GM23338 (cell line): ENCODE data around the gene POU2AF2. TPM values are rescaled to one million over a fixed set of nuclear protein-coding genes. Genes with fewer than 3 reads are reported as not detected.

ENCODE experiments used
- ATAC-seq: fragments of 200-7000 bp; cut with Tn5 transposase; 3 replicates; pipeline ENCODE4 v1.9.1; 2020
- DNase-seq: peaks from one replicate; pipeline ENCODE4 v3.0.0-alpha.2; 2015; ENCODE audit warnings: low spot score
- H2AFZ ChIP-seq: fragments of 200-600 bp; sonication (generic); 2 replicates; pipeline ENCODE4 v1.8.0; 2016; ENCODE audit warnings: antibody characterized with exemption, mild to moderate bottlenecking, moderate library complexity
- H3F3A ChIP-seq: fragments of 200-600 bp; sonication (generic); replicated peaks from 2 replicates; pipeline ENCODE4 v1.8.0; 2017; ENCODE audit warnings: antibody characterized with exemption, mixed run types, low read depth
- H3K27ac ChIP-seq: fragments of 200-600 bp; sonication (generic); 2 replicates; pipeline ENCODE4 v1.6.1; 2016; ENCODE audit warnings: low read depth
- H3K27me3 ChIP-seq: fragments of 200-600 bp; sonication (generic); 2 replicates; pipeline ENCODE4 v1.8.0; 2016; ENCODE audit warnings: mild to moderate bottlenecking, mixed run types, moderate library complexity; ENCODE audit not compliant: insufficient read depth
- H3K36me3 ChIP-seq: fragments of 200-600 bp; sonication (generic); 2 replicates; pipeline ENCODE4 v1.8.0; 2016; ENCODE audit warnings: mild to moderate bottlenecking; ENCODE audit not compliant: insufficient read depth
- H3K4me1 ChIP-seq: fragments of 200-600 bp; sonication (generic); 2 replicates; pipeline ENCODE4 v1.8.0; 2016; ENCODE audit warnings: mild to moderate bottlenecking, moderate library complexity; ENCODE audit not compliant: insufficient read depth
- H3K4me2 ChIP-seq: fragments of 200-600 bp; sonication (generic); 2 replicates; pipeline ENCODE4 v1.7.1; 2017; ENCODE audit warnings: mixed run types
- H3K4me3 ChIP-seq: fragments of 200-600 bp; sonication (generic); 2 replicates; pipeline ENCODE4 v1.6.1; 2016; ENCODE audit warnings: mixed run types
- H3K79me2 ChIP-seq: fragments of 200-600 bp; sonication (generic); replicated peaks from 2 replicates; pipeline ENCODE4 v1.8.0; 2017; ENCODE audit warnings: mild to moderate bottlenecking; ENCODE audit not compliant: insufficient read depth
- H3K9me2 ChIP-seq: fragments of 200-600 bp; sonication (generic); 2 replicates; pipeline ENCODE4 v1.8.0; 2017; ENCODE audit not compliant: insufficient read depth
- H4K20me1 ChIP-seq: fragments of 200-600 bp; sonication (generic); replicated peaks from 2 replicates; pipeline ENCODE4 v1.8.0; 2017; ENCODE audit warnings: mild to moderate bottlenecking; ENCODE audit not compliant: insufficient read depth
- H3K27ac Mint-ChIP-seq: 2 replicates; pipeline ENCODE4 v1.8.0; 2020; ENCODE audit warnings: inconsistent platforms, mild to moderate bottlenecking, moderate library complexity, mixed read lengths
- H3K27me3 Mint-ChIP-seq: 3 replicates; pipeline ENCODE4 v1.8.0; 2022; ENCODE audit warnings: low read depth, mild to moderate bottlenecking, moderate library complexity, mixed read lengths, inconsistent platforms; ENCODE audit not compliant: insufficient read depth, poor library complexity
- H3K36me3 Mint-ChIP-seq: 3 replicates; pipeline ENCODE4 v1.8.0; 2021; ENCODE audit warnings: low read depth, mild to moderate bottlenecking, inconsistent platforms, moderate library complexity, mixed read lengths
- H3K4me1 Mint-ChIP-seq: 3 replicates; pipeline ENCODE4 v1.8.0; 2020; ENCODE audit warnings: mild to moderate bottlenecking, inconsistent platforms, mixed read lengths
- H3K4me3 Mint-ChIP-seq: 3 replicates; pipeline ENCODE4 v1.8.0; 2021; ENCODE audit warnings: moderate library complexity, mild to moderate bottlenecking, inconsistent platforms, mixed read lengths
- H3K9me3 Mint-ChIP-seq: 3 replicates; pipeline ENCODE4 v1.8.0; 2020; ENCODE audit warnings: moderate library complexity, mild to moderate bottlenecking, inconsistent platforms, mixed read lengths
- CREB1 ChIP-seq: fragments of 250-450 bp; sonication (Bioruptor Pico); IDR thresholded peaks from 2 replicates; pipeline ENCODE4 v1.5.0; 2020; ENCODE audit warnings: low read depth, mild to moderate bottlenecking, moderate library complexity
- ETS1 ChIP-seq: IDR thresholded peaks from 2 replicates; pipeline ENCODE4 v1.6.1; 2016; ENCODE audit warnings: antibody characterized with exemption
- EZH2 ChIP-seq: fragments of 200-600 bp; sonication (generic); IDR thresholded peaks from one replicate; pipeline ENCODE4 v1.8.0; 2017; ENCODE audit warnings: antibody characterized with exemption, mild to moderate bottlenecking, low read depth; ENCODE audit not compliant: unreplicated experiment
- EZH2phosphoT487 ChIP-seq: fragments of 200-600 bp; sonication (generic); IDR thresholded peaks from one replicate; pipeline ENCODE4 v1.8.1; 2018; ENCODE audit warnings: antibody characterized with exemption; ENCODE audit not compliant: unreplicated experiment
- JUNB ChIP-seq: IDR thresholded peaks from one replicate; pipeline ENCODE4 v1.6.1; 2016; ENCODE audit warnings: antibody characterized with exemption; ENCODE audit not compliant: unreplicated experiment
- NANOG ChIP-seq: IDR thresholded peaks from 2 replicates; pipeline ENCODE4 v1.6.1; 2016; ENCODE audit warnings: antibody characterized with exemption, borderline replicate concordance
- POLR2AphosphoS5 ChIP-seq: IDR thresholded peaks from 2 replicates; pipeline ENCODE4 v1.6.1; 2016; ENCODE audit warnings: antibody characterized with exemption, low read depth
- REST ChIP-seq: IDR thresholded peaks from one replicate; pipeline ENCODE4 v1.6.1; 2018; ENCODE audit warnings: antibody characterized with exemption; ENCODE audit not compliant: unreplicated experiment
- STAT1 ChIP-seq: IDR thresholded peaks from one replicate; pipeline ENCODE4 v1.6.1; 2016; ENCODE audit warnings: antibody characterized with exemption; ENCODE audit not compliant: unreplicated experiment
- ZNF114 ChIP-seq: fragments of 250-450 bp; sonication (Bioruptor Pico); IDR thresholded peaks from 2 replicates; pipeline ENCODE4 v1.5.0; 2020; ENCODE audit warnings: mild to moderate bottlenecking, moderate library complexity
- ZNF331 ChIP-seq: fragments of 250-450 bp; sonication (Bioruptor Pico); IDR thresholded peaks from 2 replicates; pipeline ENCODE4 v1.5.0; 2020; ENCODE audit warnings: low read depth, mild to moderate bottlenecking, moderate library complexity
- ZNF462 ChIP-seq: fragments of 250-450 bp; sonication (Bioruptor Pico); IDR thresholded peaks from 2 replicates; pipeline ENCODE4 v1.5.0; 2020; ENCODE audit warnings: mild to moderate bottlenecking, moderate library complexity
- polyA plus RNA-seq: library from polyadenylated mRNA; unstranded; fragments of >200 nt; fragmentation: Nextera tagmentation; extraction: Ambion mirVana; gene quantifications from 2 replicates; pipeline ENCODE4 v1.2.1, GENCODE V29; 2016
- total RNA-seq: library from RNA; depleted of rRNA; stranded (reverse); fragments of >200 nt; shearing (Covaris generic); gene quantifications from 2 replicates; pipeline ENCODE4 v1.2.3, GENCODE V29; 2014
- TF ChIP-seq, protein P1 (sequence below), 2 experiments: fragments of 200-600 bp in 1 of 2; sonication (generic) in 1 of 2; conservative IDR thresholded peaks; 2 replicates each; pipeline versions ENCODE4 v1.5.1 to v1.6.1; 2016 to 2017; ENCODE audit warnings: antibody characterized with exemption in 2 of 2, low read depth in 2 of 2, mild to moderate bottlenecking in 2 of 2, moderate library complexity in 1 of 2

The POU2AF2 gene
- total and polyA plus RNA-seq, 2 experiments from 2014 or later, result not detected

DNA sequence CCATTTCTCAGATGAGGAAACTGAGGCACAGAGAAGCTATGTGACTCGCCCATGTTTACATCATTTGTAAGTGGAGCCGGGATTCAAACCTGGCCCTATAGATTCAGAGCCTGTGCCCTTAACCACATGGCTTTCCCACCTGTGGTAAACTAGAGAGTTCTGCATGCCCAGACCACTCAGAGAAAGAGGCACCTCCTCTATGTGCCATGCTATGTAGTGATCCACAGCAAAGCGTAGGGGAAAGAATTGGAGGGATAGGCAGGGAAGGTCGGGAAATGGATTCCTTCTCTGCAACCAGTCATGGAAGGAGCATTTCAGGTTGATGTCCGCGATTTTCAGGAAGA is 15.4 kb upstream of the POU2AF2 start:
- no peaks in the 10 kb centered on the region for H3K79me2 ChIP-seq
- Mint-ChIP-seq H3K4me1 (peaks cover 3% of the 10 kb centered on the region; the same call in 2 of the 3 replicates), H3K36me3 (no peaks in the 10 kb centered on the region), H3K9me3 (peaks cover 4% of the 10 kb centered on the region; the same call in 1 of the 3 replicates), H3K4me3 (no peak overlapping the region), H3K27ac (no peak overlapping the region), H3K27me3 (no peaks in the 10 kb centered on the region)
- no peak overlapping the region for H3K4me3 ChIP-seq
- no peaks in the 10 kb centered on the region for H3K36me3 ChIP-seq
- ATAC-seq (peak; percentile 71), DNase-seq (no peak)
- TF ChIP-seq JUNB (no peak), REST (no peak), ZNF331 (no peak), NANOG (no peak), ZNF114 (CRISPR knock-in tag) (no peak), ETS1 (no peak), POLR2AphosphoS5 (no peak), ZNF462 (no peak), STAT1 (no peak), EZH2phosphoT487 (no peak), CREB1 (no peak), EZH2 (no peak)
- TF ChIP-seq, protein P1, sequence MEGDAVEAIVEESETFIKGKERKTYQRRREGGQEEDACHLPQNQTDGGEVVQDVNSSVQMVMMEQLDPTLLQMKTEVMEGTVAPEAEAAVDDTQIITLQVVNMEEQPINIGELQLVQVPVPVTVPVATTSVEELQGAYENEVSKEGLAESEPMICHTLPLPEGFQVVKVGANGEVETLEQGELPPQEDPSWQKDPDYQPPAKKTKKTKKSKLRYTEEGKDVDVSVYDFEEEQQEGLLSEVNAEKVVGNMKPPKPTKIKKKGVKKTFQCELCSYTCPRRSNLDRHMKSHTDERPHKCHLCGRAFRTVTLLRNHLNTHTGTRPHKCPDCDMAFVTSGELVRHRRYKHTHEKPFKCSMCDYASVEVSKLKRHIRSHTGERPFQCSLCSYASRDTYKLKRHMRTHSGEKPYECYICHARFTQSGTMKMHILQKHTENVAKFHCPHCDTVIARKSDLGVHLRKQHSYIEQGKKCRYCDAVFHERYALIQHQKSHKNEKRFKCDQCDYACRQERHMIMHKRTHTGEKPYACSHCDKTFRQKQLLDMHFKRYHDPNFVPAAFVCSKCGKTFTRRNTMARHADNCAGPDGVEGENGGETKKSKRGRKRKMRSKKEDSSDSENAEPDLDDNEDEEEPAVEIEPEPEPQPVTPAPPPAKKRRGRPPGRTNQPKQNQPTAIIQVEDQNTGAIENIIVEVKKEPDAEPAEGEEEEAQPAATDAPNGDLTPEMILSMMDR (conservative IDR thresholded peaks at IDR 0.05; ENCODE audit: low read depth in 2 of 2), result no peak
- no peak overlapping the region for H3K27ac ChIP-seq
- no peaks in the 10 kb centered on the region for H4K20me1 ChIP-seq
- H3F3A ChIP-seq, result no peaks in the 10 kb centered on the region
- no peaks in the 10 kb centered on the region for H3K4me1 ChIP-seq
- no peaks in the 10 kb centered on the region for H3K27me3 ChIP-seq
- peak overlapping the region; percentile 20; the same call in 1 of the 2 replicates for H2AFZ ChIP-seq
- no peaks in the 10 kb centered on the region for H3K9me2 ChIP-seq
- H3K4me2 ChIP-seq, result no peak overlapping the region
